ENCODE measurements around the gene NUP210. TPM values are rescaled to one million over a fixed set of nuclear protein-coding genes. Genes with fewer than 3 reads are reported as not detected.

Gene NUP210
- total and polyA plus RNA-seq, 2 of the 13 experiments (the other 11 are each of a cell fraction or from before 2014, with no cell fraction given): 31.6 to 35.2 TPM

DNA sequence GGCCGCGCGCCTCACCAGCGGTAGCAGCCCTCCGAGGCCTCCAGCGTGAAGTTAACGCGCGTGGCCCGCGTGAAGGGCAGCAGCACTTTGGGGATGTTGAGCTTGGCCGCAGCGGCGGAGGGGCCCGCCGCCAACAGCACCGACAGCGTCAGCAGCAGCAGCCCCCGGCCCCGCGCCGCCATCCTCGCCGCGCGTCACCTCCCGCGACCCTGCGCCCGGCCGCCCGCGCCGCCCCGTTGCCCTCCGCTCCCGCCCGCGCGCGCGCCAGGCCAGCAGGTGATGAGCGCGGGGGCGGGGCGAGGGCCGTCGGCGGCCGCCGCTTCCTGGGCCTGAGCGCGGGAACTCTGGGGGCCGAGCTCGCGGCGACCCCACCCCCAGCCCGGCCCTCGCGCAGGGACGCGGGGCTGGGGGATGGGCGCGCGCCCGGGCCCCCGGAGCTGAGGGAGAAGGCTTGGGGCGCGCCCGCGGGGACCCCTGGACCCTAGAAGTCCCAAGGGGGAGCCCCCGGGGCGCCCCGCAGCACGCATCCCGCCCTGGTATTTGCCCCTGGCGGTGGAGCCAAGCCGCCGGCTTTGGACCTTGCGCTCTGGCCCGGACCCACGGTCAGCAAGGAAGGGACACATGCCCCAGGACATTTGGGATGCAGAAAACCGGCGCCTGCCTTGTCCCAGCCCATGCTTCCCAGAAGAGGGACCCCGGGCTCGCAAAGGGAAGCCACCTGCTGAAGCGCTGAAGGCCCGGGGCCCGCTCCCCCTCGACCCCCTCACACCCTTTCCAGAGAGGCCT, at the start of gene NUP210 (continued):
- no peak for TF ChIP-seq ARID4A (CRISPR knock-in tag; IDR thresholded peaks at IDR 0.05; ENCODE audit: borderline replicate concordance)
- TF ChIP-seq ZMYM4 (CRISPR knock-in tag; IDR thresholded peaks at IDR 0.05): no peak
- no peak for TF ChIP-seq E2F2 (CRISPR knock-in tag; IDR thresholded peaks at IDR 0.05; ENCODE audit: borderline replicate concordance)
- TF ChIP-seq ZNF121 (CRISPR knock-in tag; IDR thresholded peaks at IDR 0.05): peak; percentile 94
- TF ChIP-seq ELF4 (CRISPR knock-in tag; IDR thresholded peaks at IDR 0.05; ENCODE audit: borderline replicate concordance): no peak
- peak; percentile 43 for TF ChIP-seq SKI (IDR thresholded peaks at IDR 0.05; ENCODE audit: partially characterized antibody)
- no peak for TF ChIP-seq ZNF615 (CRISPR knock-in tag; IDR thresholded peaks at IDR 0.05; ENCODE audit: borderline replicate concordance)
- TF ChIP-seq RERE (CRISPR knock-in tag; IDR thresholded peaks at IDR 0.05; ENCODE audit: low read depth): no peak
- TF ChIP-seq STAG1 (CRISPR knock-in tag; IDR thresholded peaks at IDR 0.05): no peak
- TF ChIP-seq, protein P1, sequence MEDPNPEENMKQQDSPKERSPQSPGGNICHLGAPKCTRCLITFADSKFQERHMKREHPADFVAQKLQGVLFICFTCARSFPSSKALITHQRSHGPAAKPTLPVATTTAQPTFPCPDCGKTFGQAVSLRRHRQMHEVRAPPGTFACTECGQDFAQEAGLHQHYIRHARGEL (CRISPR knock-in tag; IDR thresholded peaks at IDR 0.05): no peak
- TF ChIP-seq, protein P2, sequence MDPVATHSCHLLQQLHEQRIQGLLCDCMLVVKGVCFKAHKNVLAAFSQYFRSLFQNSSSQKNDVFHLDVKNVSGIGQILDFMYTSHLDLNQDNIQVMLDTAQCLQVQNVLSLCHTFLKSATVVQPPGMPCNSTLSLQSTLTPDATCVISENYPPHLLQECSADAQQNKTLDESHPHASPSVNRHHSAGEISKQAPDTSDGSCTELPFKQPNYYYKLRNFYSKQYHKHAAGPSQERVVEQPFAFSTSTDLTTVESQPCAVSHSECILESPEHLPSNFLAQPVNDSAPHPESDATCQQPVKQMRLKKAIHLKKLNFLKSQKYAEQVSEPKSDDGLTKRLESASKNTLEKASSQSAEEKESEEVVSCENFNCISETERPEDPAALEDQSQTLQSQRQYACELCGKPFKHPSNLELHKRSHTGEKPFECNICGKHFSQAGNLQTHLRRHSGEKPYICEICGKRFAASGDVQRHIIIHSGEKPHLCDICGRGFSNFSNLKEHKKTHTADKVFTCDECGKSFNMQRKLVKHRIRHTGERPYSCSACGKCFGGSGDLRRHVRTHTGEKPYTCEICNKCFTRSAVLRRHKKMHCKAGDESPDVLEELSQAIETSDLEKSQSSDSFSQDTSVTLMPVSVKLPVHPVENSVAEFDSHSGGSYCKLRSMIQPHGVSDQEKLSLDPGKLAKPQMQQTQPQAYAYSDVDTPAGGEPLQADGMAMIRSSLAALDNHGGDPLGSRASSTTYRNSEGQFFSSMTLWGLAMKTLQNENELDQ (CRISPR knock-in tag; IDR thresholded peaks at IDR 0.05; ENCODE audit: borderline replicate concordance): no peak
- TF ChIP-seq RAD21 (CRISPR knock-in tag; IDR thresholded peaks at IDR 0.05): 0 out of 2 replicates have a peak, but pooled peaks have one; percentile 9
- TF ChIP-seq ZNF547 (CRISPR knock-in tag; IDR thresholded peaks at IDR 0.05): no peak
- TF ChIP-seq NFE2L2 (IDR thresholded peaks at IDR 0.05; ENCODE audit: low read length): no peak

Measured in HepG2 (cell line).